GM12872 (cell line): Measurements from ENCODE around the gene HBA1.

Experiments used
- TF ChIP-seq, protein P1 (sequence below): IDR thresholded peaks from 3 replicates; pipeline ENCODE4 v1.5.1; 2011; ENCODE audit warnings: low read depth, mild to moderate bottlenecking, low read length, moderate library complexity; ENCODE audit not compliant: insufficient read depth

HBA1 gene

DNA sequence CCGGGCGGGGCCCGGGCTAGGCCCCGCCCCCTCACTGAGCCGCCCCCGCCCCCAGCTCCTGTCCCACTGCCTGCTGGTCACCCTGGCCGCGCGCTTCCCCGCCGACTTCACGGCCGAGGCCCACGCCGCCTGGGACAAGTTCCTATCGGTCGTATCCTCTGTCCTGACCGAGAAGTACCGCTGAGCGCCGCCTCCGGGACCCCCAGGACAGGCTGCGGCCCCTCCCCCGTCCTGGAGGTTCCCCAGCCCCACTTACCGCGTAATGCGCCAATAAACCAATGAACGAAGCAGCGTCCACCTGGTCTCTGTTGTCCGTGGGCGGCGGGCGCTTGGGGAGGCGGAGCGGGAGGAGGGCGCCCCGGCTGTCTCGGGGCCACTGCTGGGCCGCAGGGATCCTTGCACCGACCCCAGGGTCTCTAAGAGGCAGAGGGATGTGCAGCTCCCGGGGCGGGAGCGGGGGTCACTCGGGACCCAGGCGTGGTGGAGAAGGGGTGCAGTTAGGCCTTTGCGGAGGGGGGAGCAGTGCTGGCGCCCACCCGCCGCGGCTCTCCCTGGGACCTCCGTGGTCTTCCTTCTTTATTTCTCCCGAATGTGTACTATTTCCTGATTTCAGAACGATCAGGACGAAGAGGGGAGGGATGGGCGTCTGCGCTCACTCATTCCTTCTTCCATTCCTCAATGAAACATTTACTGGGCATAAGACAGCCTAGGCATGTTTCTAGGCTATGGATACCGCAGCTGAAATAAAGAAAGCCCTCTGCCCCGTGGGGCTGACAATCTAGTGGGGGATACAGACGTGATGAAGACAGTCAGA lies 22.1 kb upstream of the HBA1 start:
- TF ChIP-seq, protein P1, sequence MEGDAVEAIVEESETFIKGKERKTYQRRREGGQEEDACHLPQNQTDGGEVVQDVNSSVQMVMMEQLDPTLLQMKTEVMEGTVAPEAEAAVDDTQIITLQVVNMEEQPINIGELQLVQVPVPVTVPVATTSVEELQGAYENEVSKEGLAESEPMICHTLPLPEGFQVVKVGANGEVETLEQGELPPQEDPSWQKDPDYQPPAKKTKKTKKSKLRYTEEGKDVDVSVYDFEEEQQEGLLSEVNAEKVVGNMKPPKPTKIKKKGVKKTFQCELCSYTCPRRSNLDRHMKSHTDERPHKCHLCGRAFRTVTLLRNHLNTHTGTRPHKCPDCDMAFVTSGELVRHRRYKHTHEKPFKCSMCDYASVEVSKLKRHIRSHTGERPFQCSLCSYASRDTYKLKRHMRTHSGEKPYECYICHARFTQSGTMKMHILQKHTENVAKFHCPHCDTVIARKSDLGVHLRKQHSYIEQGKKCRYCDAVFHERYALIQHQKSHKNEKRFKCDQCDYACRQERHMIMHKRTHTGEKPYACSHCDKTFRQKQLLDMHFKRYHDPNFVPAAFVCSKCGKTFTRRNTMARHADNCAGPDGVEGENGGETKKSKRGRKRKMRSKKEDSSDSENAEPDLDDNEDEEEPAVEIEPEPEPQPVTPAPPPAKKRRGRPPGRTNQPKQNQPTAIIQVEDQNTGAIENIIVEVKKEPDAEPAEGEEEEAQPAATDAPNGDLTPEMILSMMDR, result no peak

GRCh38 chr16:155031-155398 lies 21.5 kb upstream of the HBA1 start:
- TF ChIP-seq, protein P1, result no peak

- TF ChIP-seq, protein P1, result no peak
These were observed 17.2 kb upstream of the HBA1 start for GRCh38 chr16:159136-159849.

DNA sequence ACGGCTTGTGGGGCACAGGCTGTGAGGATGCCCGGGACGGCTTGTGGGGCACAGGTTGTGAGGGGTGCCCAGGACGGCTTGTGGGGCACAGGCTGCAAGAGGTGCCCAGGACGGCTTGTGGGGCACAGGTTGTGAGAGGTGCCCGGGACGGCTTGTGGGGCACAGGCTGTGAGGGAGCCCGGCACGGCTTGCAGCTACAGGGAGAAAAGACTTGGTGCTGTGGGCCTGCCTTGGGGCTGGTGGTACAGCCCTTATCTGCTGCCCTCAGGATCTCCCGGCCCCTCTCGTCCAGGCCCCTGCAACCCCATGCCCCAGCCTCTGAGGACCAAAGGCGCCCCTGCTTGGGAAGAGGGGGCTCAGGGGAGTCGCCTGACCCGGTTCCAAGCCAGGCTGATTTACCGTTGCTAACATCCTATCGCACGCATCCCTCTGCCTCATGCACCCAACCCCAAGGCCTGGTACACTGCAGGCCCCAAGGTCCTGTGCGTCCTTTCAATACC lies 15.7 kb upstream of the HBA1 start:
- TF ChIP-seq, protein P1, result no peak

GRCh38 chr16:162271-162991 lies 14.0 kb upstream of the HBA1 start:
- TF ChIP-seq, protein P1, result no peak

DNA sequence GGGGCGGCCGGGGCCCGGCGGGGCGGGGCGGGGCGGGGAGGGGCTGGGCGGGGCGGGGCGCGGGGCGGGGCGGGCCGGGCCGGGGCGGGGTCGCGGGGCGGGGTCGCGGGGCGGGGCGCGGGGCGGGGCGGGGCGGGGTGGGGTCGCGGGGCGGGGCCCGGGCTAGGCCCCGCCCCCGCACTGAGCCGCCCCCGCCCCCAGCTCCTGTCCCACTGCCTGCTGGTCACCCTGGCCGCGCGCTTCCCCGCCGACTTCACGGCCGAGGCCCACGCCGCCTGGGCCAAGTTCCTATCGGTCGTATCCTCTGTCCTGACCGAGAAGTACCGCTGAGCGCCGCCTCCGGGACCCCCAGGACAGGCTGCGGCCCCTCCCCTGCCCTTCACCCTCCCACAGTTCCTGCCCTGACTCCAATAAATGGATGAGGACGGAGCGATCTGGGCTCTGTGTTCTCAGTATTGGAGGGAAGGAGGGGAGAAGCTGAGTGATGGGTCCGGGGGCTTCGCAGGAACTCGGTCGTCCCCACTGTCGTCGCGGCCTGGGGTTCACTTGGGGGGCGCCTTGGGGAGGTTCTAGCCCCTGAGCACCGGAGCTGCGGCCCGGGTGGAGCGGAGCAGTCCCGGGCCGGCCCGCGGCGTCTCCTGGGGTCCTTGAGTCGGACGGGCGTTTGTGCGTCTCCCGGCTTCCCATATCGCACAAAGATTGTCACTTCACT lies 11.5 kb upstream of the HBA1 start:
- TF ChIP-seq, protein P1, result no peak
